MM.1S (cell line): ENCODE data around the gene RSRP1.

Source experiments
- EZH2 ChIP-seq: fragments of 300-600 bp; sonication (generic); optimal IDR thresholded peaks from 2 replicates; pipeline ENCODE3; 2017; ENCODE audit warnings: low read depth, mild to moderate bottlenecking, antibody characterized with exemption, low read length, mixed read lengths
- TF ChIP-seq, protein P1 (sequence below): fragments of 300-600 bp; sonication (generic); IDR thresholded peaks from 2 replicates; pipeline ENCODE4 v1.5.1; 2016; ENCODE audit warnings: antibody characterized with exemption, low read length, mixed read lengths

DNA sequence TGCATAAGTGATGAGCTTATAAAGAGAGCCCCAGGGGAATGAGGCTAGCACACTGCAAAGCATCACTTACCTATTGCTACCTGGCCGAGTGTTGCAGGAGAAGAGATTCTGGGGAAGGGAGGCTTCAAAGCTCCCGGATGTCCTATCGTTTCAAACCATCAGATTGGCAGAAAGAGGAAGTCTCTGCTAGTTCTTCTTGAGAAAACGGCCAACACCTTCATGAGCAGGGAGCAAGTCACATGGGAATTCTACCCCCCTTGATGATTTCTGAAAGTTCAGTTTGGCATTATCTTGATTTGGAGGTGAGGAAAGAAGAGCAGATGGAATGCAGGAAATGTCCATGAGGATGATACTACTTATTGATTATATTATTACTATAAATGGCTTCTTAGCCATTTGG, 31.1 kb downstream of the RSRP1 start:
- TF ChIP-seq, protein P1, sequence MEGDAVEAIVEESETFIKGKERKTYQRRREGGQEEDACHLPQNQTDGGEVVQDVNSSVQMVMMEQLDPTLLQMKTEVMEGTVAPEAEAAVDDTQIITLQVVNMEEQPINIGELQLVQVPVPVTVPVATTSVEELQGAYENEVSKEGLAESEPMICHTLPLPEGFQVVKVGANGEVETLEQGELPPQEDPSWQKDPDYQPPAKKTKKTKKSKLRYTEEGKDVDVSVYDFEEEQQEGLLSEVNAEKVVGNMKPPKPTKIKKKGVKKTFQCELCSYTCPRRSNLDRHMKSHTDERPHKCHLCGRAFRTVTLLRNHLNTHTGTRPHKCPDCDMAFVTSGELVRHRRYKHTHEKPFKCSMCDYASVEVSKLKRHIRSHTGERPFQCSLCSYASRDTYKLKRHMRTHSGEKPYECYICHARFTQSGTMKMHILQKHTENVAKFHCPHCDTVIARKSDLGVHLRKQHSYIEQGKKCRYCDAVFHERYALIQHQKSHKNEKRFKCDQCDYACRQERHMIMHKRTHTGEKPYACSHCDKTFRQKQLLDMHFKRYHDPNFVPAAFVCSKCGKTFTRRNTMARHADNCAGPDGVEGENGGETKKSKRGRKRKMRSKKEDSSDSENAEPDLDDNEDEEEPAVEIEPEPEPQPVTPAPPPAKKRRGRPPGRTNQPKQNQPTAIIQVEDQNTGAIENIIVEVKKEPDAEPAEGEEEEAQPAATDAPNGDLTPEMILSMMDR: no peak
- TF ChIP-seq EZH2: no peak
